Left hindlimb (tissue), 1 donor: ENCODE data around the gene CPD.
A peak's percentile ranks its signal among the peaks of the same experiment; 100 is the strongest.
"Not testable (repeated sequence)": the region's sequence is repeated elsewhere in the genome, so short reads cannot be mapped to it uniquely, and the experiment has no call there.

Experiments
- DNase-seq: peaks from one replicate; pipeline ENCODE4 v3.0.0-alpha.2; 2018

The CPD gene

GRCh38 chr17:30378825-30379302 is at the start of gene CPD:
CPD (plus strand) TSS chr17:30378927; CDS start chr17:30378981, 54 bp downstream.
- peak; percentile 97 for DNase-seq

- no peak for DNase-seq
Observed at GRCh38 chr17:30332057-30332542, 46.6 kb upstream of the CPD start.

- DNase-seq, result no peak
Observed at GRCh38 chr17:30333503-30334360, 45.0 kb upstream of the CPD start, which contains the start of gene TMIGD1. TMIGD1 (minus strand) TSS chr17:30334057; CDS start chr17:30332133, 1,924 bp downstream.

GRCh38 chr17:30334421-30334820 is 44.3 kb upstream of the CPD start:
- no peak for DNase-seq

GRCh38 chr17:30336369-30337171 is 42.2 kb upstream of the CPD start:
- no peak for DNase-seq

GRCh38 chr17:30337393-30337999 is 41.2 kb upstream of the CPD start:
- no peak for DNase-seq

GRCh38 chr17:30339086-30339485 is 39.6 kb upstream of the CPD start:
- no peak for DNase-seq

- DNase-seq, result no peak
Observed at GRCh38 chr17:30340801-30341356, 37.8 kb upstream of the CPD start.

- no peak for DNase-seq
Observed at GRCh38 chr17:30341703-30342249, 37.0 kb upstream of the CPD start.

GRCh38 chr17:30343244-30343643 is 35.5 kb upstream of the CPD start:
- not testable (repeated sequence) for DNase-seq

GRCh38 chr17:30343796-30344195 is 34.9 kb upstream of the CPD start:
- DNase-seq, result no peak

- DNase-seq, result no peak
Observed at GRCh38 chr17:30344283-30345088, 34.2 kb upstream of the CPD start.

- no peak for DNase-seq
Observed at GRCh38 chr17:30345089-30345433, 33.7 kb upstream of the CPD start.

- DNase-seq, result no peak
Observed at GRCh38 chr17:30345527-30346075, 33.1 kb upstream of the CPD start.

- no peak for DNase-seq
Observed at GRCh38 chr17:30346221-30346795, 32.4 kb upstream of the CPD start.

GRCh38 chr17:30347488-30347887 is 31.2 kb upstream of the CPD start:
- DNase-seq, result no peak

- no peak for DNase-seq
Observed at GRCh38 chr17:30349252-30349651, 29.5 kb upstream of the CPD start.

GRCh38 chr17:30351263-30351662 is 27.5 kb upstream of the CPD start:
- not testable (repeated sequence) for DNase-seq

GRCh38 chr17:30351735-30352134 is 27.0 kb upstream of the CPD start:
- DNase-seq, result no peak

GRCh38 chr17:30352240-30352814 is 26.4 kb upstream of the CPD start:
- DNase-seq, result no peak

GRCh38 chr17:30354701-30355100 is 24.0 kb upstream of the CPD start:
- DNase-seq, result no peak
